ENCODE measurements around the gene UTY. TPM values are rescaled to one million over a fixed set of nuclear protein-coding genes. Genes with fewer than 3 reads are reported as not detected.

The UTY gene
- total and polyA plus RNA-seq, 2 of the 8 experiments (the other 6 are each of a cell fraction or from before 2014, with no cell fraction given): 7.2 to 20.4 TPM

DNA sequence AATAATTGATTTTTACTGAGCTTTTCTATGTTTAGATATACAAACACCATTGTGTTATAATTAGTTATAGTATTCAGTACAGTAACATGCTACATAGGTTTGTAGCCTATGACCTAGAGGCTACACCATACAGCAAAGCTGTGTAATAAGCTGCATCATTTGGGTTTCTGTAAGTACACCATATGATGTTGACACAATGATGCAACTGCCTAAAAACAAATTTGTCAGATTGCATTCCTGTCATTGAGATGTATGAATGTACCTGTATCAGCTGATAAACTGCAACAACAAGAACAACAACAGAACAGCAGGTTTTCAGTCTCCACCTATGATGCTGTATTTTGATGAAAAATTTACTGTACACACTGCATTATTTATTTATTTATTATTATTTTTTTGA, 64.3 kb downstream of the UTY start (continued):
- TF ChIP-seq FOSL1 (IDR thresholded peaks at IDR 0.05; ENCODE audit: insufficient read depth, low read depth, low read length) (no peak), BCL11A (IDR thresholded peaks at IDR 0.05; ENCODE audit: low read depth in 2 of 2, low read length in 2 of 2) (no peak), SUZ12 (IDR thresholded peaks at IDR 0.05; ENCODE audit: low read length) (no peak), JUND (IDR thresholded peaks at IDR 0.05; ENCODE audit: low read length) (no peak), YY1 (IDR thresholded peaks at IDR 0.05; ENCODE audit: low read depth, low read length) (no peak), POU5F1 (IDR thresholded peaks at IDR 0.05; ENCODE audit: low read depth, low read length) (no peak)
- TF ChIP-seq, protein P1, sequence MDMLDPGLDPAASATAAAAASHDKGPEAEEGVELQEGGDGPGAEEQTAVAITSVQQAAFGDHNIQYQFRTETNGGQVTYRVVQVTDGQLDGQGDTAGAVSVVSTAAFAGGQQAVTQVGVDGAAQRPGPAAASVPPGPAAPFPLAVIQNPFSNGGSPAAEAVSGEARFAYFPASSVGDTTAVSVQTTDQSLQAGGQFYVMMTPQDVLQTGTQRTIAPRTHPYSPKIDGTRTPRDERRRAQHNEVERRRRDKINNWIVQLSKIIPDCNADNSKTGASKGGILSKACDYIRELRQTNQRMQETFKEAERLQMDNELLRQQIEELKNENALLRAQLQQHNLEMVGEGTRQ (IDR thresholded peaks at IDR 0.05; ENCODE audit: low read length): no peak
- TF ChIP-seq, protein P2, sequence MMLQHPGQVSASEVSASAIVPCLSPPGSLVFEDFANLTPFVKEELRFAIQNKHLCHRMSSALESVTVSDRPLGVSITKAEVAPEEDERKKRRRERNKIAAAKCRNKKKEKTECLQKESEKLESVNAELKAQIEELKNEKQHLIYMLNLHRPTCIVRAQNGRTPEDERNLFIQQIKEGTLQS (IDR thresholded peaks at IDR 0.05; ENCODE audit: insufficient read depth, low read depth, low read length): no peak
- TF ChIP-seq, protein P3, sequence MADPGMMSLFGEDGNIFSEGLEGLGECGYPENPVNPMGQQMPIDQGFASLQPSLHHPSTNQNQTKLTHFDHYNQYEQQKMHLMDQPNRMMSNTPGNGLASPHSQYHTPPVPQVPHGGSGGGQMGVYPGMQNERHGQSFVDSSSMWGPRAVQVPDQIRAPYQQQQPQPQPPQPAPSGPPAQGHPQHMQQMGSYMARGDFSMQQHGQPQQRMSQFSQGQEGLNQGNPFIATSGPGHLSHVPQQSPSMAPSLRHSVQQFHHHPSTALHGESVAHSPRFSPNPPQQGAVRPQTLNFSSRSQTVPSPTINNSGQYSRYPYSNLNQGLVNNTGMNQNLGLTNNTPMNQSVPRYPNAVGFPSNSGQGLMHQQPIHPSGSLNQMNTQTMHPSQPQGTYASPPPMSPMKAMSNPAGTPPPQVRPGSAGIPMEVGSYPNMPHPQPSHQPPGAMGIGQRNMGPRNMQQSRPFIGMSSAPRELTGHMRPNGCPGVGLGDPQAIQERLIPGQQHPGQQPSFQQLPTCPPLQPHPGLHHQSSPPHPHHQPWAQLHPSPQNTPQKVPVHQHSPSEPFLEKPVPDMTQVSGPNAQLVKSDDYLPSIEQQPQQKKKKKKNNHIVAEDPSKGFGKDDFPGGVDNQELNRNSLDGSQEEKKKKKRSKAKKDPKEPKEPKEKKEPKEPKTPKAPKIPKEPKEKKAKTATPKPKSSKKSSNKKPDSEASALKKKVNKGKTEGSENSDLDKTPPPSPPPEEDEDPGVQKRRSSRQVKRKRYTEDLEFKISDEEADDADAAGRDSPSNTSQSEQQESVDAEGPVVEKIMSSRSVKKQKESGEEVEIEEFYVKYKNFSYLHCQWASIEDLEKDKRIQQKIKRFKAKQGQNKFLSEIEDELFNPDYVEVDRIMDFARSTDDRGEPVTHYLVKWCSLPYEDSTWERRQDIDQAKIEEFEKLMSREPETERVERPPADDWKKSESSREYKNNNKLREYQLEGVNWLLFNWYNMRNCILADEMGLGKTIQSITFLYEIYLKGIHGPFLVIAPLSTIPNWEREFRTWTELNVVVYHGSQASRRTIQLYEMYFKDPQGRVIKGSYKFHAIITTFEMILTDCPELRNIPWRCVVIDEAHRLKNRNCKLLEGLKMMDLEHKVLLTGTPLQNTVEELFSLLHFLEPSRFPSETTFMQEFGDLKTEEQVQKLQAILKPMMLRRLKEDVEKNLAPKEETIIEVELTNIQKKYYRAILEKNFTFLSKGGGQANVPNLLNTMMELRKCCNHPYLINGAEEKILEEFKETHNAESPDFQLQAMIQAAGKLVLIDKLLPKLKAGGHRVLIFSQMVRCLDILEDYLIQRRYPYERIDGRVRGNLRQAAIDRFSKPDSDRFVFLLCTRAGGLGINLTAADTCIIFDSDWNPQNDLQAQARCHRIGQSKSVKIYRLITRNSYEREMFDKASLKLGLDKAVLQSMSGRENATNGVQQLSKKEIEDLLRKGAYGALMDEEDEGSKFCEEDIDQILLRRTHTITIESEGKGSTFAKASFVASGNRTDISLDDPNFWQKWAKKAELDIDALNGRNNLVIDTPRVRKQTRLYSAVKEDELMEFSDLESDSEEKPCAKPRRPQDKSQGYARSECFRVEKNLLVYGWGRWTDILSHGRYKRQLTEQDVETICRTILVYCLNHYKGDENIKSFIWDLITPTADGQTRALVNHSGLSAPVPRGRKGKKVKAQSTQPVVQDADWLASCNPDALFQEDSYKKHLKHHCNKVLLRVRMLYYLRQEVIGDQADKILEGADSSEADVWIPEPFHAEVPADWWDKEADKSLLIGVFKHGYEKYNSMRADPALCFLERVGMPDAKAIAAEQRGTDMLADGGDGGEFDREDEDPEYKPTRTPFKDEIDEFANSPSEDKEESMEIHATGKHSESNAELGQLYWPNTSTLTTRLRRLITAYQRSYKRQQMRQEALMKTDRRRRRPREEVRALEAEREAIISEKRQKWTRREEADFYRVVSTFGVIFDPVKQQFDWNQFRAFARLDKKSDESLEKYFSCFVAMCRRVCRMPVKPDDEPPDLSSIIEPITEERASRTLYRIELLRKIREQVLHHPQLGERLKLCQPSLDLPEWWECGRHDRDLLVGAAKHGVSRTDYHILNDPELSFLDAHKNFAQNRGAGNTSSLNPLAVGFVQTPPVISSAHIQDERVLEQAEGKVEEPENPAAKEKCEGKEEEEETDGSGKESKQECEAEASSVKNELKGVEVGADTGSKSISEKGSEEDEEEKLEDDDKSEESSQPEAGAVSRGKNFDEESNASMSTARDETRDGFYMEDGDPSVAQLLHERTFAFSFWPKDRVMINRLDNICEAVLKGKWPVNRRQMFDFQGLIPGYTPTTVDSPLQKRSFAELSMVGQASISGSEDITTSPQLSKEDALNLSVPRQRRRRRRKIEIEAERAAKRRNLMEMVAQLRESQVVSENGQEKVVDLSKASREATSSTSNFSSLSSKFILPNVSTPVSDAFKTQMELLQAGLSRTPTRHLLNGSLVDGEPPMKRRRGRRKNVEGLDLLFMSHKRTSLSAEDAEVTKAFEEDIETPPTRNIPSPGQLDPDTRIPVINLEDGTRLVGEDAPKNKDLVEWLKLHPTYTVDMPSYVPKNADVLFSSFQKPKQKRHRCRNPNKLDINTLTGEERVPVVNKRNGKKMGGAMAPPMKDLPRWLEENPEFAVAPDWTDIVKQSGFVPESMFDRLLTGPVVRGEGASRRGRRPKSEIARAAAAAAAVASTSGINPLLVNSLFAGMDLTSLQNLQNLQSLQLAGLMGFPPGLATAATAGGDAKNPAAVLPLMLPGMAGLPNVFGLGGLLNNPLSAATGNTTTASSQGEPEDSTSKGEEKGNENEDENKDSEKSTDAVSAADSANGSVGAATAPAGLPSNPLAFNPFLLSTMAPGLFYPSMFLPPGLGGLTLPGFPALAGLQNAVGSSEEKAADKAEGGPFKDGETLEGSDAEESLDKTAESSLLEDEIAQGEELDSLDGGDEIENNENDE (IDR thresholded peaks at IDR 0.05; ENCODE audit: insufficient replicate concordance, low read length): no peak

Measured in H1 (cell line).